MG63 (cell line): ENCODE results near the gene C1QTNF8. TPM values are rescaled to one million over a fixed set of nuclear protein-coding genes. Genes with fewer than 3 reads are reported as not detected.

Experiments used
- total RNA-seq: library from RNA; depleted of rRNA; stranded (reverse); fragments of >200 nt; shearing (Covaris generic); gene quantifications from 2 replicates; pipeline ENCODE4 v1.2.3, GENCODE V29; 2014; ENCODE audit warnings: low replicate concordance; rRNA removed

C1QTNF8 gene
- total RNA-seq, 1 experiment from 2014 or later, result not detected

Other genes starting within 250 kb of the C1QTNF8 start
- 8.8 and 11.1 TPM in 2 replicates for gene LMF1, start 125.3 kb downstream of the C1QTNF8 start, total RNA-seq
- 0.25 TPM in 1 of 2 replicates, not detected in the other for gene SOX8, start 114.5 kb downstream of the C1QTNF8 start, total RNA-seq
- not detected in 2 replicates for gene SSTR5, start 23.5 kb downstream of the C1QTNF8 start, total RNA-seq
- 0.27 and 0.59 TPM in 2 replicates for gene CACNA1H, start 56.9 kb upstream of the C1QTNF8 start, total RNA-seq
- 1.7 and 1.9 TPM in 2 replicates for gene TPSG1, start 129.0 kb upstream of the C1QTNF8 start, total RNA-seq
- not detected in 2 replicates for gene TPSB2, start 133.9 kb upstream of the C1QTNF8 start, total RNA-seq
- gene TPSAB1, start 144.5 kb upstream of the C1QTNF8 start, total RNA-seq, result not detected in 2 replicates
- not detected in 2 replicates for gene TPSD1, start 159.8 kb upstream of the C1QTNF8 start, total RNA-seq
- 154 and 228 TPM in 2 replicates for gene UBE2I, start 213.4 kb upstream of the C1QTNF8 start, total RNA-seq
- 1.1 TPM in 1 of 2 replicates, not detected in the other for gene BAIAP3, start 237.4 kb upstream of the C1QTNF8 start, total RNA-seq